Heart left ventricle (tissue), 16 donors: ENCODE measurements around the gene TIFAB. TPM values are rescaled to one million over a fixed set of nuclear protein-coding genes. Genes with fewer than 3 reads are reported as not detected.

Experiments used
- ATAC-seq, 4 donors: fragments of 200-7000 bp; cut with Tn5 transposase; one replicate each; pipeline ENCODE4 v1.9.1; 2020 to 2022; ENCODE audit warnings: moderate library complexity in 4 of 4, mild to moderate bottlenecking in 3 of 4, moderate number of reproducible peaks in 1 of 4
- DNase-seq, 5 donors: peaks; one replicate each; pipeline ENCODE4 v3.0.0-alpha.2; 2020
- H3K27ac ChIP-seq, 12 donors: fragments of 200-600 bp; sonication (generic) in 4 of 12; one replicate each; pipeline versions ENCODE4 v1.5.0 to v1.8.0; 2016 to 2022; ENCODE audit warnings: mild to moderate bottlenecking in 2 of 12
- H3K27me3 ChIP-seq, 9 donors: fragments of 200-600 bp; sonication (generic) in 2 of 9; one replicate each; pipeline versions ENCODE4 v1.5.1 to v1.8.0; 2016 to 2022; ENCODE audit warnings: mild to moderate bottlenecking in 3 of 9
- H3K36me3 ChIP-seq, 9 donors: fragments of 200-600 bp; sonication (generic) in 2 of 9; one replicate each; pipeline versions ENCODE4 v1.5.0 to v1.8.0; 2018 to 2022; ENCODE audit warnings: mild to moderate bottlenecking in 2 of 9
- H3K4me1 ChIP-seq, 12 donors: fragments of 200-600 bp; sonication (generic) in 4 of 12; one replicate each; pipeline versions ENCODE4 v1.5.0 to v1.8.0; 2016 to 2022; ENCODE audit warnings: mild to moderate bottlenecking in 3 of 12
- H3K4me3 ChIP-seq, 12 donors: fragments of 200-600 bp; sonication (generic) in 4 of 12; one replicate each; pipeline versions ENCODE4 v1.5.0 to v1.8.0; 2017 to 2022; ENCODE audit warnings: mild to moderate bottlenecking in 9 of 12, moderate library complexity in 4 of 12
- H3K9me3 ChIP-seq, 12 donors: fragments of 200-600 bp; sonication (generic) in 4 of 12; one replicate each; pipeline versions ENCODE4 v1.5.0 to v1.8.0; 2016 to 2022; ENCODE audit warnings: mild to moderate bottlenecking in 1 of 12
- POLR2A ChIP-seq, 2 donors: fragments of 450-650 bp; IDR thresholded peaks; one replicate each; pipeline ENCODE4 v1.6.1; 2017; ENCODE audit warnings: antibody characterized with exemption in 2 of 2, mild to moderate bottlenecking in 2 of 2, moderate library complexity in 2 of 2
- WGBS, 4 donors: extraction: QIAGEN DNeasy Blood & Tissue Kit in 2 of 4; methylation state at CpG; one replicate each; pipeline versions ENCODE4 v1.1.5 to v1.1.7; 2013 to 2018; 5-methylcytosine and 5-hydroxymethylcytosine counted together
- intact Hi-C, 10 donors: fragments of 100-400 bp; cut with DNase I; formaldehyde crosslinking; loops; one replicate each; pipeline versions ENCODE4 v1.11.1 to v1.14.2; 2022
- polyA plus RNA-seq, 2 donors: library from polyadenylated mRNA; stranded (reverse); fragments of 200-250 nt; gene quantifications; one replicate each; pipeline ENCODE4 v1.2.3, GENCODE V29; 2013
- total RNA-seq, 9 donors: library from RNA; depleted of rRNA in 2 of 9; stranded (reverse); fragments of >200 nt in 2 of 9; fragmentation: NEBNext Ultra II Directional in 3 of 9; extraction: Animal tissue kit (Norgen Biotek cat#: 25700) in 3 of 9; gene quantifications; one replicate each; pipeline versions ENCODE4 v1.1.0 to v1.2.4, GENCODE V29; 2016 to 2023
- TF ChIP-seq, protein P1 (sequence below), 12 donors: fragments of 200-600 bp; sonication (generic) in 4 of 12; IDR thresholded peaks; one replicate each; pipeline versions ENCODE4 v1.5.0 to v1.8.0; 2018 to 2022; ENCODE audit warnings: antibody characterized with exemption in 12 of 12, mild to moderate bottlenecking in 5 of 12
- donor health status: ischemic (EF 13 %, LVEDD 7.1; RV severe dilation, severe dysfunction).
- donor health status: healthy with polysubstance abuse.
- donor health status: DM: no; HTN: yes; CAD: no.
- donor health status: DM: no; HTN: no; CAD: no.
- donor health status: ischemic (EF 25% LVEDD 6.9; RV normal size, moderate dysfunction).
- donor health status: ischemic (EF 25% LVEDD 5.7; RV mildly dilated, moderate dysfunction).
- donor health status: healthy.
- donor health status: DM: yes; HTN: yes; CAD: no.
- donor health status: ischemic (EF 35%, LVEDD 5.7; RV mildly dilated, moderate dysfunction).
- donor health status: nonischemic (EF 11% LVEDD 7.7; RV severe dilation, severe dysfunction).
- donor health status: DM: yes; HTN: yes; CAD: no.
- donor health status: PGD.
- donor health status: ischemic (EF 29% LVEDD 5.4; RV normal size, mild dysfunction).
- donor health status: nonischemic (EF 23%, LVEDD 6.1; RV moderate dilation, normal function).

The TIFAB gene
- total and polyA plus RNA-seq, 11 donors: 0.01 to 1.3 (median 0.38) TPM; not detected in 7

- intact Hi-C loops: no loop called here
- H3K4me3 ChIP-seq: no peak overlapping the region
- TF ChIP-seq, protein P1, sequence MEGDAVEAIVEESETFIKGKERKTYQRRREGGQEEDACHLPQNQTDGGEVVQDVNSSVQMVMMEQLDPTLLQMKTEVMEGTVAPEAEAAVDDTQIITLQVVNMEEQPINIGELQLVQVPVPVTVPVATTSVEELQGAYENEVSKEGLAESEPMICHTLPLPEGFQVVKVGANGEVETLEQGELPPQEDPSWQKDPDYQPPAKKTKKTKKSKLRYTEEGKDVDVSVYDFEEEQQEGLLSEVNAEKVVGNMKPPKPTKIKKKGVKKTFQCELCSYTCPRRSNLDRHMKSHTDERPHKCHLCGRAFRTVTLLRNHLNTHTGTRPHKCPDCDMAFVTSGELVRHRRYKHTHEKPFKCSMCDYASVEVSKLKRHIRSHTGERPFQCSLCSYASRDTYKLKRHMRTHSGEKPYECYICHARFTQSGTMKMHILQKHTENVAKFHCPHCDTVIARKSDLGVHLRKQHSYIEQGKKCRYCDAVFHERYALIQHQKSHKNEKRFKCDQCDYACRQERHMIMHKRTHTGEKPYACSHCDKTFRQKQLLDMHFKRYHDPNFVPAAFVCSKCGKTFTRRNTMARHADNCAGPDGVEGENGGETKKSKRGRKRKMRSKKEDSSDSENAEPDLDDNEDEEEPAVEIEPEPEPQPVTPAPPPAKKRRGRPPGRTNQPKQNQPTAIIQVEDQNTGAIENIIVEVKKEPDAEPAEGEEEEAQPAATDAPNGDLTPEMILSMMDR (IDR thresholded peaks at IDR 0.05): no peak
- TF ChIP-seq POLR2A (IDR thresholded peaks at IDR 0.05): no peak
- no peaks in the 10 kb centered on the region for H3K9me3 ChIP-seq
- no peak for DNase-seq
- H3K27ac ChIP-seq: peak overlapping the region in 1 of 12 donors; percentile 87
- H3K4me1 ChIP-seq: peaks cover 0 to 54% (median 16%) of the 10 kb centered on the region in 12 donors
- H3K36me3 ChIP-seq: no peaks in the 10 kb centered on the region
- WGBS, 4 donors: 83 to 87% (median 85%) methylated on average over 24 of the region's 24 CpGs
- no peaks in the 10 kb centered on the region for H3K27me3 ChIP-seq
- ATAC-seq: no peak
These were observed 17.3 kb downstream of the TIFAB start for GRCh38 chr5:135434591-135435466.

GRCh38 chr5:135433681-135434426 lies 18.3 kb downstream of the TIFAB start:
- Histone ChIP-seq H3K27ac (peak overlapping the region in 5 of 12 donors; percentile 10 to 87 (median 47)), H3K36me3 (no peaks in the 10 kb centered on the region), H3K9me3 (peaks cover 0 to 3% (median 0%) of the 10 kb centered on the region in 12 donors), H3K27me3 (no peaks in the 10 kb centered on the region), H3K4me1 (peaks cover 0 to 56% (median 19%) of the 10 kb centered on the region in 12 donors), H3K4me3 (no peak overlapping the region)
- DNase-seq: no peak
- 46 to 52% (median 48%) methylated on average over 10 to 12 of the region's 12 CpGs for WGBS, 4 donors
- intact Hi-C loops: no loop called here
- TF ChIP-seq, protein P1 (IDR thresholded peaks at IDR 0.05): no peak
- TF ChIP-seq POLR2A (IDR thresholded peaks at IDR 0.05): no peak
- peak; percentile 21 to 45 (median 30) for ATAC-seq

- TF ChIP-seq, protein P1 (IDR thresholded peaks at IDR 0.05): no peak
- no peak for TF ChIP-seq POLR2A (IDR thresholded peaks at IDR 0.05)
- Histone ChIP-seq H3K9me3 (peaks cover 0 to 12% (median 0%) of the 10 kb centered on the region in 12 donors), H3K4me1 (peaks cover 0 to 41% (median 15%) of the 10 kb centered on the region in 12 donors), H3K27me3 (no peaks in the 10 kb centered on the region), H3K36me3 (no peaks in the 10 kb centered on the region), H3K4me3 (no peak overlapping the region), H3K27ac (no peak overlapping the region)
- no peak for DNase-seq
- intact Hi-C loops: no loop called here
- 79 to 84% (median 81%) methylated on average over 4 of the region's 4 CpGs for WGBS, 4 donors
- no peak for ATAC-seq
These were observed 20.0 kb downstream of the TIFAB start for GRCh38 chr5:135432113-135432512.

DNA sequence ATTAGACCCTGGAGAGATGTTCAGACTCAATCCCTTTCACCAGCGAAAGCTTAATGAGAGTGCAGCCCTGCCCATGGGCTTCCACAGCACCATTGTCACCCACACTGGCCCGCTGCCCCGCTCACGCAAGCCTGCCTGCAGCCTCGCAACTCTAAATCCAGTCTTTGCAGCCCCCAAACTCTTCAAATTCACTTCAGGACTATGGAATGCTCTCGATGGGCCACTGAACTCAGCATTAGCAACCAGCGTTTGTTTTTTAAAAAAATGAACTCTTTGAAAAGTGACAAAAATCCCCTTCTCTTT lies 22.1 kb downstream of the TIFAB start:
- TF ChIP-seq POLR2A (IDR thresholded peaks at IDR 0.05): no peak
- TF ChIP-seq, protein P1 (IDR thresholded peaks at IDR 0.05): no peak
- ATAC-seq (no peak), DNase-seq (no peak)
- peaks cover 0 to 12% (median 0%) of the 10 kb centered on the region in 12 donors for H3K9me3 ChIP-seq
- no peaks in the 10 kb centered on the region for H3K36me3 ChIP-seq
- peak overlapping the region in 2 of 12 donors; percentile 43 to 53 for H3K27ac ChIP-seq
- H3K4me1 ChIP-seq: peaks cover 0 to 47% (median 15%) of the 10 kb centered on the region in 12 donors
- intact Hi-C loops: no loop called here
- WGBS, 4 donors: 67 to 89% (median 83%) methylated on average over 7 of the region's 7 CpGs
- no peak overlapping the region for H3K4me3 ChIP-seq
- H3K27me3 ChIP-seq: no peaks in the 10 kb centered on the region
